H1 (cell line): ENCODE results near the gene TSPAN17. TPM values are rescaled to one million over a fixed set of nuclear protein-coding genes. Genes with fewer than 3 reads are reported as not detected.

Experiments used
- KDM5A ChIP-seq: fragments of 200-600 bp; IDR thresholded peaks from 2 replicates; pipeline ENCODE4 v1.7.1; 2012; ENCODE audit warnings: mild to moderate bottlenecking, low read length, inconsistent platforms, mixed read lengths
- polyA plus RNA-seq, 7 experiments: library from polyadenylated mRNA; depleted of rRNA in 3 of 7; stranded (reverse) in 5 of 7; unstranded in 2 of 7; fragments of >200 nt in 5 of 7; fragments of 200-250 nt in 2 of 7; gene quantifications; 1 replicate in 5 of 7; 2 replicates in 1 of 7; 4 replicates in 1 of 7; pipeline versions ENCODE4 v1.2.1 to v1.2.3, GENCODE V29; 2011 to 2013; ENCODE audit warnings: missing spikeins in 2 of 7, mixed read lengths in 2 of 7
- total RNA-seq: library from RNA; stranded (reverse); fragmentation: NEBNext Ultra II Directional; extraction: Animal tissue kit (Norgen Biotek cat#: 25700); gene quantifications from 2 replicates; pipeline ENCODE4 v1.2.1, GENCODE V29; 2021

Gene TSPAN17
- total and polyA plus RNA-seq, 2 of the 8 experiments (the other 6 are each of a cell fraction or from before 2014, with no cell fraction given), result 41.5 to 53.7 TPM

DNA sequence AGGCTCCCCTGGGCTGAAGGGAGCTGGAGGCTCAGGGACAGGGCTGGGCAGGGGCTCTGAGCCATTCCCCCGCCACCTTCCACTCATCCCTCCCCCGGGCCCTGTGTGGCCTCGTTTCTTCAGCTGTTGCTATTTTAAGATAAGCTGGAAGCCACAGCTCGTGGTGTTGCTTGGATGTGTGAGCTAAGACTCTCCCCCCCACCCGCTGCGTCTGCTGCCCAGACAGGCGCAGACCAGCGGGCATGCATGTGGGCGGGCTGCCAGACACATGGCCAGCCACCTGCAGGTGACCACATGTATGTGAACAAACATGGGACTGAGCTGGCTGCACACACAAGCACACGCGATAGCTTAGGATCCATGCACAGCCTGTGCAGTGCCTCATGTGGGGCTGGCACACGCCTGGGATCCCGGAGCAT, 25.6 kb upstream of the TSPAN17 start (continued):
- no peak for TF ChIP-seq KDM5A
